Daoy (cell line): ENCODE results near the gene GAMT. TPM values are rescaled to one million over a fixed set of nuclear protein-coding genes. Genes with fewer than 3 reads are reported as not detected.
"Not testable (repeated sequence)": the region's sequence is repeated elsewhere in the genome, so short reads cannot be mapped to it uniquely, and the experiment has no call there.

ENCODE experiments used
- DNase-seq: peaks from one replicate; pipeline ENCODE4 v3.0.0-alpha.2; 2015; ENCODE audit warnings: low read depth
- total RNA-seq: library from RNA; depleted of rRNA; stranded (reverse); fragments of >200 nt; shearing (Covaris generic); gene quantifications from 2 replicates; pipeline ENCODE4 v1.2.3, GENCODE V29; 2014; rRNA removed

GAMT gene
- total RNA-seq: 23.5 and 26.3 TPM in 2 replicates

GRCh38 chr19:1401138-1401888 is at the start of gene GAMT:
GAMT (minus strand) TSS chr19:1401542; CDS start chr19:1401476, 66 bp downstream.
- peak; percentile 52 for DNase-seq

DNA sequence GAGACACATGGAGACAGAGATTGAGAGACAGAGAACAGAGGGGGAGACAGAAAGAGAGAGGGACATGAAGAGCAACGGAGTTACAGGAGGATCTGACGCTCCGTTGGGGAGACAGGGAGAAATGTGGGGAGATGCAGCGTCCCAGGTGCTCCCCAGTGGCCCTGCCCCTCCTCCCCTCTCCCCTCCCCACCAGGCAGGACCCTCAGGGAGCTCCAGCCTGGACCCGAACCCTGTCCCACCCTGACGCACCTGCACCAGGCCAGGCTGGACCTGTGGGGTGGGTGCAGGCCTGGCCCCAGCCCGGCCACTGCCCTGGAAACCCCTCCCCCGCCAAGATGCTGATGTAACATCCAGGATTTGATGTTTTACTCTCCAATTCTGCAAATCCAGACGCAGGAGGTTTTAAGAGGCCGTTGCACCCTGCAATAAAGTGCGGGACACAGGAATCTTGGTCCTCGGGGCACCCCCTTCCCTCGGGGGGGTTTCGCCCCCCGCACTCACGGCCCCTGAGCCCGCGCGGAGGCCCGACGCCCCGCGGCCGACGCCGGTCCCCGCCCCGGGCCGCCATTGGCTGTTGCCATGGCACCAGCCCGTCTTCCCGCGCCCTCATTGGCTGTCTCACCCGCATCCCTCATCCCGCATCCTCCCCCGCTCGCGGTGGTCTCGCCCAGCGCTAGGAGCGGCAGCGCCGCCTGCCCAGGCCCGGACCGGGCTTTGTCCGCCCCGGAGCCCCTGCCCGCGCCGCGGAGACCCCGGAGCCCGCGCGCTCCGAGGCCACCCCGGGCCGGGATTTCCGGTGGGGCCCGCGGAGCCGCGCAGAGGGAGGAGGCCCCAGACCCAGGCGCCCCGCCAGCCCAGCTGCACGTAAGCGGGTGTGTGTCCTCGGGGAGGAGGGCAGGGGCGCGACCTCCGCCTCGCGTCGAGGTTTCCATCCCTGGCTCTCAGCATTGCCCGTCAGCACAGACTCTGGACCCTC is 48.4 kb upstream of the GAMT start, which contains the start of gene APC2:
APC2 (plus strand) TSS at position 655 of the 976 bp plus-strand sequence. CDS start 2,881 bp downstream, outside the sequence.
- DNase-seq: peak; percentile 79

- DNase-seq: no peak
Observed at GRCh38 chr19:1447944-1448343, 46.6 kb upstream of the GAMT start.

- DNase-seq: no peak
Observed at GRCh38 chr19:1447504-1447903, 46.2 kb upstream of the GAMT start.

DNA sequence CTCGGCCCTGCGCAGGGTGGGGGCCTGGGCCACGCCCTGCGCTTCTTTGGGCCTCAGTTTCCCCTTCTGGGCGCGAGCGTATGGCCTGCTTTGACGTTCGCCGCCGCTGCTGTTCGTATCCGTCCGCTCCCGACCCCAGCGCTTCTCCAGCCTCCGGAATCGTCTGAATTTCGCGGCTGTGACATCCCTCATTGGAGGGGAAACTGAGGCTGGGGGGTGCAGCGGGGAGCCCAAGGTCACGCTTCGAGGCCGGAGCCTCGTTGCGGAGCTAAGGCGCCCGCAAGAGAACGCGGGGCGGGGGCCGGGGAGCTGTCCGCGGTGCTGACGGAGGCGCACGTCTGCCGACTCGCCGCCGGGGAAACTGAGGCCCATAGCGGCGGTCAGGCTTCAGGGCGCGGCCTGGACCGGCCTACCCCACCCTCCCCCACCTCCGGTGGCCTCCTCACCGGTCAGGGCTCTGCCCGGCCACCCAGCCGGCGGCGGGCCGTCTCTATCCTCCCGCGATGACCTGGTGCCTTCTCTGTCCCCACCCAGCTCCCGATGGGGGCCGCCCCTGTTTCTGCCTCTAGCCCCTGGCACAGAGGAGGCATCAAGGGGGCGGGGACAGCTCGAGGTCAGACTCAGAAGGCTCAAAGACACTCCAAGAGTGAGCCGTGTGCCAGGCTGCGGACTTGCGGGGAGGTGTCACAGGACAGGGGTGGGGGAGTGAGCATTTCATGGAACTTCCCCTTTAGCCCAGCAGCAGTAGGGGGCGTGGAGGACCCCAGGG is 45.6 kb upstream of the GAMT start:
- DNase-seq: peak; percentile 49

- peak; percentile 81 for DNase-seq
Observed at GRCh38 chr19:1445932-1446712, 44.8 kb upstream of the GAMT start.

DNA sequence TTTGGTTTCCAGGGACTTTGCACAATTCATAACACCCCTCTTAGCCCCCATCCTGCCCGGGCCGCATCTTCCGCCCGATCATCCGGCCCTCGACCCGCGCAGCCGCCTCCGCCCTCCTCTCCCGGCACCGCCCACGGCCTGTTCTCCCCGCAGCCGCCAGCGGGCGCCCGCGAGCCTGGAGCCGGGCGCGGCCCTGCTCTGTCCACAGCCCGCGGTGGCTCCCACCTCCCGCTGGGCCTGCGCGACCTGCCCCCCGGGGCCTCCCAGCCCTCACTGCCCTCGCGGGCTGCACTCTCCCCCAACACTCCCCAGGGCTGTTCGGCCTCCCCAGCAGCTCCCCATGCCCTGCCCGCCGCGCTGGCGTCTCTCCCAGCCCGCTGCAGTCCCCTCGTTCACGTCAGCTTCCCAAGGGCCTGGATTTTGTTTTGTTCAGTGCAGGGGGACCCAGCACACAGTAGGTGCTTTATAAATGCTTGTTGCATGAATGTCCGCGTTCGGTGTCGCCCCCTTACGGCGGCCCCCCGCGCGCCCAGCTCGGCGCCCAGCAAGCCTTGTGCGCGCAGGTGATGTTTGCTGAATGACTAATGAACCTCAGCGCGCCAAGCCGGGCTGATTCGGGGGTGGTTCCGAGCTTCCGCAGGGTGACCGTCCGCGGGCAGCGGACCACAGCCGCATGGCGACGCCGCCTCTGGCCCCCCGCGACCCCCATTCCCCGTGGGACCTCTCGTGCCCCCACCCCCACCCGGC is 44.0 kb upstream of the GAMT start:
- peak; percentile 84 for DNase-seq

DNA sequence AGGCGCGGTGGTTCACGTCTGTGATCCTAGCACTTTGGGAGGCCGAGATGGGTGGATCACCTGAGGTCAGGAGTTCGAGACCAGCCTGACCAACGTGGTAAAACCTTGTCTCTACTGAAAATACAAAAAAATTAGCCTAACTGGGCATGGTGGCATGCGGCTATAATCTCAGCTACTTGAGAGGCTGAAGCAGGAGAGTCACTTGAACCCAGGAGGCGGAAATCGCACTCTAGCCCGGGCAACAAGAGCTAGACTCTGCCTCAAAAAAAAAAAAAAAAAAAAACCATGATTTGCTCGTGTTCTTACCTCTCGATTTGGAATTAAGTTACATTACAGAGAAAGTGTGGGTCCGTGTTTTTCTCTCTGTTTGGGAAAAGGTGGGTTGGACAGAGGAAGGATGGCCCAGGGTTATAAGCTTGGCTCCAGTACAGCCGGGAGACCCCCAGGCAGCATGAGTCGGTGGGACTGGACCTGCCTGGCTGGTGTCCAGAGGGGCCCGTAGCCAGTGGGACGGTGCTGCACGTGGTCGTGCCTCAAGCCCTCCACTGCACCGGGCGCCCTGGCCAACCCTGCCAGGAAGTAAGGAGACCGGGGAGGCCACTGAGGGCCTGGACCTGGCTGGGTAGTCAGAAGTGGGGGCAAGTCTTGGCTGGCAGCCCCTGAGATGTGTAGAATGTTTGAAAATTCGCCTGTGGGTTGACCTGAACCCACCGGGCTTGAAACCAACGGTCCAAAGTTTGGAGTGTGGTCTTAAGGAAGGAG is 40.5 kb upstream of the GAMT start:
- DNase-seq: no peak

DNA sequence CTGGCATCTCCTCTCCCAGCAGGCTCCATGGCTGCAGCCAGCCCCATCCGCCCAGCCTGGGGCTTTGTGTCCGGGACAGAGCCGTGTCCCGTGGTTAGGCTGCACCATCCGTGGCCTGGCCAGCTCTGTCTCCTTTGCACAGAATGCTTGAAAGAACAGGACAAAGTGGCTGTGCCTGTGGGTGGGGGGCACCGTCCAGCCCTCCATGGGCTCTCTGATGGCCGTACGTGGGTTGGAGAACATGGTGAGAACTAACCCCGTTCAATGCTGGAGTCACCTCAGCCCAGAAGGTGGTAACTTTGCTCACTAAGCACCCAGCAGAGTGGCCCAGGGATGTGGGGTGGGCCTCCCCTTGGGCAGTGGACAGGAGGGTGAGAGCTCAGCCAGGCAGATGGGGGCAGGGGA is 39.7 kb upstream of the GAMT start:
- no peak for DNase-seq

GRCh38 chr19:1440418-1440801 is 39.1 kb upstream of the GAMT start:
- DNase-seq: no peak

DNA sequence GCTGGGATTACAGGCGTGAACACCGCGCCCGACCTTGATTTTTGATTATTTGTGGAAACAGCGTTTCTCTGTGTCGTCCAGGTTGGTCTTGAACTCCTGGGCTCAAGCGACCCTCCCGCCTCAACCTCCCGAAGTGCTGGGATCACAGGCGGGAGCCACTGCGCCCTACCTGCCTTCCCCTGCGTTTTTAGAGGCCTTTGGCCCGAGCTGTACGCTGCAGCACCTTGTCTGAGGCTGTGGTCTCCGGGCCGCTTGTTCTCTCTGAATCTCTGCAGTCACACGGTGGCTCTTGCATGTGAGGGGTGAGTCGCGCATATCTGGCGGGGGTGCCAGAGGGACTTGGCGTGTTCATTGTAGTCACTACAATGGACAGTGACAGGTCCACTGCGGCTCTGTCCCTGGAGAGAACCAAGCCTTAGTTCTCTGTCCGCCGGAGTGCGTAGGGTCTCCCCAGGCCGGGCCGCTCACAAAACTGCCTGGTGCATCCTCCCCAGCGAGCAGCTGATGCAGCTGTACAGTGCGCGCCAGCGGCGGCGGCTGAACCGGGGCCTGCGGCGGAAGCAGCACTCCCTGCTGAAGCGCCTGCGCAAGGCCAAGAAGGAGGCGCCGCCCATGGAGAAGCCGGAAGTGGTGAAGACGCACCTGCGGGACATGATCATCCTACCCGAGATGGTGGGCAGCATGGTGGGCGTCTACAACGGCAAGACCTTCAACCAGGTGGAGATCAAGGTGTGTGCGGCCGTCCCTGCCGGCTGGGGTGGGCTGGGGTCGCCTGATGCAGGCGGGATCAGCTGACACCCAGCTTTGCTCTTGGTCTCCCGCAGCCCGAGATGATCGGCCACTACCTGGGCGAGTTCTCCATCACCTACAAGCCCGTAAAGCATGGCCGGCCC is 38.4 kb upstream of the GAMT start:
- not testable (repeated sequence) for DNase-seq

- no peak for DNase-seq
Observed at GRCh38 chr19:1438933-1439354, 37.6 kb upstream of the GAMT start.

- peak; percentile 97 for DNase-seq
Observed at GRCh38 chr19:1438035-1438932, 36.9 kb upstream of the GAMT start, which contains the start of gene RPS15. RPS15 (plus strand) TSS chr19:1438396; CDS start chr19:1438426, 30 bp downstream.

- DNase-seq: no peak
Observed at GRCh38 chr19:1437609-1438008, 36.3 kb upstream of the GAMT start.

GRCh38 chr19:1435378-1435989 is 34.1 kb upstream of the GAMT start:
- DNase-seq: no peak

GRCh38 chr19:1434577-1435060 is 33.3 kb upstream of the GAMT start:
- DNase-seq: no peak

DNA sequence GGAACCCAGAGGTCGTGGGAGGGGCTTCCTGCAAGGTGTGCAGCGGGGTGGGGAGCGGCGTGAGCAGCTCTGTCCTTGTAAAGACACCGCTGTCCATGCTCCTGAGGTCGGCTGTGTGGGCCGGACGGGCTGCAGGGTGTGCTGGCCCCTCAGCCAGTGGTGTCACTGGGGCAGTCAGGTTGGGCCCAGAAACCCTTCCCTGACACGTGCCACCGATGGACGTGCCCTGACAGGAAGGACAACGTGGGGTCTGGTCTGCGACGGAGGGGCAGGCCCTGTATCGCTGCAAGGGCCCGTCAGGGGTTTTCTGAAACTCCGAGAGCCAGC is 32.7 kb upstream of the GAMT start:
- DNase-seq: no peak
